Astrocyte of the spinal cord (primary cell): ENCODE data around the gene EME1.

Source experiments
- DNase-seq: peaks from one replicate; pipeline ENCODE4 v3.0.0; 2011; ENCODE audit warnings: low read depth, low spot score
- H3K4me3 ChIP-seq: 2 replicates; pipeline ENCODE4 v1.5.1; 2011; ENCODE audit warnings: low read depth, mild to moderate bottlenecking, low read length, moderate library complexity
- CTCF ChIP-seq: IDR thresholded peaks from 2 replicates; pipeline ENCODE4 v1.5.1; 2012; ENCODE audit warnings: low read depth, mild to moderate bottlenecking, low read length, inconsistent platforms
- in situ Hi-C: cut with HindIII; loops from 2 replicates; pipeline ENCODE4 v1.10.0; 2017; ENCODE audit warnings: low sequenced_read_pairs

The EME1 gene

GRCh38 chr17:50362661-50363060 is 10.4 kb upstream of the EME1 start:
- in situ Hi-C loops = no loop called here
- no peak for TF ChIP-seq CTCF
- no peak for DNase-seq
- no peak overlapping the region for H3K4me3 ChIP-seq

- H3K4me3 ChIP-seq = no peak overlapping the region
- in situ Hi-C loops = no loop called here
- DNase-seq = peak; percentile 55
- no peak for TF ChIP-seq CTCF
Observed at GRCh38 chr17:50363217-50364060, 9.6 kb upstream of the EME1 start.

GRCh38 chr17:50364061-50364458 is 9.0 kb upstream of the EME1 start:
- no peak for TF ChIP-seq CTCF
- H3K4me3 ChIP-seq = no peak overlapping the region
- in situ Hi-C loops = no loop called here
- no peak for DNase-seq

- DNase-seq = peak; percentile 31
- H3K4me3 ChIP-seq = no peak overlapping the region
- in situ Hi-C loops = no loop called here
Observed at GRCh38 chr17:50364715-50365114, 8.3 kb upstream of the EME1 start.

GRCh38 chr17:50365165-50365564 is 7.9 kb upstream of the EME1 start:
- no peak for TF ChIP-seq CTCF
- in situ Hi-C loops = no loop called here
- H3K4me3 ChIP-seq = no peak overlapping the region
- no peak for DNase-seq

More at GRCh38 chr17:50364715-50365114, 8.3 kb upstream of the EME1 start:
- peak; percentile 38 for TF ChIP-seq CTCF

GRCh38 chr17:50365649-50366393 is 7.2 kb upstream of the EME1 start:
- H3K4me3 ChIP-seq = no peak overlapping the region
- in situ Hi-C loops = no loop called here
- no peak for DNase-seq
- TF ChIP-seq CTCF = no peak
